GM23248 (cell line): ENCODE data around the gene CNIH2. TPM values are rescaled to one million over a fixed set of nuclear protein-coding genes. Genes with fewer than 3 reads are reported as not detected.
A peak's percentile ranks its signal among the peaks of the same experiment; 100 is the strongest.

Experiments
- DNase-seq: peaks from one replicate; pipeline ENCODE4 v3.0.0-alpha.2; 2015
- H2AFZ ChIP-seq: fragments of 200-600 bp; sonication (generic); 2 replicates; pipeline ENCODE4 v1.6.1; 2016; ENCODE audit warnings: antibody characterized with exemption
- H3F3A ChIP-seq: fragments of 200-600 bp; sonication (generic); 2 replicates; pipeline ENCODE4 v1.6.1; 2016; ENCODE audit warnings: mild to moderate bottlenecking, antibody characterized with exemption, mixed run types; ENCODE audit not compliant: insufficient read depth
- H3K27ac ChIP-seq: fragments of 200-600 bp; sonication (generic); 2 replicates; pipeline ENCODE4 v1.5.1; 2016; ENCODE audit warnings: mild to moderate bottlenecking
- H3K27me3 ChIP-seq: fragments of 200-600 bp; sonication (generic); replicated peaks from 2 replicates; pipeline ENCODE4 v1.6.1; 2016; ENCODE audit warnings: mild to moderate bottlenecking; ENCODE audit not compliant: insufficient read depth
- H3K36me3 ChIP-seq: fragments of 200-600 bp; sonication (generic); 2 replicates; pipeline ENCODE4 v1.6.1; 2016; ENCODE audit warnings: low read depth, mild to moderate bottlenecking
- H3K4me1 ChIP-seq: fragments of 200-600 bp; sonication (generic); 2 replicates; pipeline ENCODE4 v1.6.1; 2016; ENCODE audit warnings: mild to moderate bottlenecking; ENCODE audit not compliant: insufficient read depth
- H3K4me2 ChIP-seq: fragments of 200-600 bp; sonication (generic); one replicate; pipeline ENCODE4 v1.6.1; 2016; ENCODE audit warnings: mild to moderate bottlenecking; ENCODE audit not compliant: unreplicated experiment
- H3K4me3 ChIP-seq: fragments of 200-600 bp; sonication (generic); 2 replicates; pipeline ENCODE4 v1.5.1; 2016; ENCODE audit warnings: mild to moderate bottlenecking
- H3K79me2 ChIP-seq: fragments of 200-600 bp; sonication (generic); 2 replicates; pipeline ENCODE4 v1.6.1; 2016; ENCODE audit warnings: mild to moderate bottlenecking; ENCODE audit not compliant: insufficient read depth
- H3K9ac ChIP-seq: fragments of 200-600 bp; sonication (generic); 2 replicates; pipeline ENCODE4 v1.6.1; 2016; ENCODE audit warnings: mild to moderate bottlenecking
- H3K9me2 ChIP-seq: fragments of 200-600 bp; sonication (generic); 2 replicates; pipeline ENCODE4 v1.6.1; 2016; ENCODE audit warnings: mixed run types, mild to moderate bottlenecking, moderate library complexity; ENCODE audit not compliant: insufficient read depth
- H3K9me3 ChIP-seq: fragments of 200-600 bp; sonication (generic); one replicate; pipeline ENCODE4 v1.6.1; 2017; ENCODE audit warnings: low read depth
- H4K20me1 ChIP-seq: fragments of 200-600 bp; sonication (generic); 2 replicates; pipeline ENCODE4 v1.6.0; 2016; ENCODE audit not compliant: insufficient read depth
- EZH2 ChIP-seq: fragments of 200-600 bp; sonication (generic); IDR thresholded peaks from 2 replicates; pipeline ENCODE4 v1.6.1; 2018; ENCODE audit warnings: antibody characterized with exemption, mild to moderate bottlenecking; ENCODE audit not compliant: insufficient read depth, poor library complexity, severe bottlenecking
- EZH2phosphoT487 ChIP-seq: fragments of 200-600 bp; sonication (generic); IDR thresholded peaks from 2 replicates; pipeline ENCODE4 v1.6.1; 2018; ENCODE audit warnings: antibody characterized with exemption, moderate library complexity, mild to moderate bottlenecking, low read depth; ENCODE audit not compliant: insufficient read depth
- WGBS, 2 experiments: methylation state at CpG; one replicate each; pipeline ENCODE4 v1.1.6; 2015 to 2017; ENCODE audit warnings: low lambda C conversion rate in 2 of 2, low coverage in 1 of 2; ENCODE audit errors: missing lambda C conversion rate in 2 of 2; 5-methylcytosine and 5-hydroxymethylcytosine counted together
- in situ Hi-C: fragments of 300-500 bp; cut with MboI; formaldehyde crosslinking; loops from 2 replicates; pipeline ENCODE4 v1.15.0; 2020
- polyA plus RNA-seq: library from polyadenylated mRNA; unstranded; fragments of >200 nt; fragmentation: Nextera tagmentation; extraction: Ambion mirVana; gene quantifications from 2 replicates; pipeline ENCODE4 v1.2.1, GENCODE V29; 2016
- total RNA-seq: library from RNA; depleted of rRNA; stranded (reverse); fragments of >200 nt; shearing (Covaris generic); gene quantifications from 2 replicates; pipeline ENCODE4 v1.2.3, GENCODE V29; 2014

Gene CNIH2
- total and polyA plus RNA-seq, 2 experiments from 2014 or later: 0.50 to 1.4 TPM

DNA sequence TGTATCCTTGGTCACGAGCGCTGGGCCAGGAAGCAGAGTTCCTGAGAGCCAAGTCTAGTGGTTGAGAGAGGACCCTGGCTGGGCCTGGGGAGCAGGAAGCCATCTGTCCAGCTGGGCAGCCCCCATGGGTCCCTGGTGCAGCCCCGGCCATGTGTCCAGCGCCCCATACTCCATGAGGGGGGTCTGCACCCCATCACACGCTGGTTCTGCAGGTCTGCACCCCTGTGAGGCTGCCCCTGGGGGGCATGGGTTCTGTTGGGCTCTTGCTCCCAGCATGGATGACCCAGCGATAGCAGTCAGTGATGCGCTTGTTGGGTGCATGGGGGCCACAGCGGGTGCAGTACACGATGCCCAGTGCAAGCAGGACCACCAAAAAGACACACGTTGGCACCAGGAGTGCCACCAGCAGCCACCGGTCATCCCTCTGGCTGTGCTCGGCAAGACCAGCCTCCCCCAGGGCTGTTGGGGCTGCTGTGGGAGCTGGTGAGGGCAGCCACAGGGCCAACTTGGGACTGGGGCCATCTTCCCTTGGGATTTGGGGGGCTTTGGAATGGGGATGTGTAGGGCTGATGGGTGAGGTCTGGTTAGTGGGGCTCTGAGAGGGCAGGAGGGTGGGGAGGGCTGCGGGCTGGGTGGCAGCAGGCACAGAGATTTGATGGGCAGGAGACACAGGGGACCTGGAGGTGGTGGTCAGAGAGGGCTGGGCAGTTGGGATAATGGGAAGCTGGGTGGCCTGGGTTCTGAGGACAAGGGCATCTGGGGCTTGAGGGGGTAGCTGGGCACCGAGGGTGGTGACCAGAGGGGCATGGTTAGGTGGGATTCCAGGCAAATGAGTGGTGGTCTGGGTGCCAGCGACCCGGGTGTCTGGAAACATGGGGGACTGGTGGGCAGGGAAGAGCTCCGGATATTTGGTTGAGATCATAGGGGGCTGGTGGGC is 36.9 kb downstream of the CNIH2 start:
- H3K4me2 ChIP-seq: peak overlapping the region; percentile 97
- H3K36me3 ChIP-seq: no peaks in the 10 kb centered on the region
- peak; percentile 26 for DNase-seq
- peaks cover 22% of the 10 kb centered on the region for H3F3A ChIP-seq
- peaks cover 23% of the 10 kb centered on the region for H3K4me1 ChIP-seq
- peak overlapping the region; percentile 87 for H3K4me3 ChIP-seq
- WGBS, 2 experiments: 6 to 8% methylated on average over 17 of the region's 17 CpGs
- H4K20me1 ChIP-seq: no peaks in the 10 kb centered on the region
- H3K79me2 ChIP-seq: peaks cover 32% of the 10 kb centered on the region
- no peaks in the 10 kb centered on the region for H3K27me3 ChIP-seq
- no peak for TF ChIP-seq EZH2phosphoT487
- no peak for TF ChIP-seq EZH2
- in situ Hi-C loops: no loop called here
- H3K27ac ChIP-seq: peak overlapping the region; percentile 94
- peak overlapping the region; percentile 94 for H3K9ac ChIP-seq
- H3K9me2 ChIP-seq: no peaks in the 10 kb centered on the region
- H2AFZ ChIP-seq: no peak overlapping the region
- H3K9me3 ChIP-seq: no peaks in the 10 kb centered on the region

- H3K27me3 ChIP-seq: no peaks in the 10 kb centered on the region
- in situ Hi-C loops: no loop called here
- no peak for TF ChIP-seq EZH2
- TF ChIP-seq EZH2phosphoT487: no peak
- H3K9me2 ChIP-seq: no peaks in the 10 kb centered on the region
- WGBS, 2 experiments: 6 to 9% methylated on average over 12 to 13 of the region's 14 CpGs
- H2AFZ ChIP-seq: no peak overlapping the region
- peaks cover 32% of the 10 kb centered on the region for H3K79me2 ChIP-seq
- H3K4me3 ChIP-seq: peak overlapping the region; percentile 87
- H3K4me1 ChIP-seq: peaks cover 23% of the 10 kb centered on the region
- peak overlapping the region; percentile 97 for H3K4me2 ChIP-seq
- no peaks in the 10 kb centered on the region for H4K20me1 ChIP-seq
- peak overlapping the region; percentile 94 for H3K9ac ChIP-seq
- H3F3A ChIP-seq: peaks cover 20% of the 10 kb centered on the region
- no peaks in the 10 kb centered on the region for H3K36me3 ChIP-seq
- H3K9me3 ChIP-seq: no peaks in the 10 kb centered on the region
- DNase-seq: peak; percentile 64
- H3K27ac ChIP-seq: peak overlapping the region; percentile 94
These were observed 37.5 kb downstream of the CNIH2 start for GRCh38 chr11:66315498-66315885.

GRCh38 chr11:66315921-66316811 is 38.2 kb downstream of the CNIH2 start:
- 1 to 2% methylated on average over 31 to 50 of the region's 52 CpGs for WGBS, 2 experiments
- Histone ChIP-seq H3K9me2 (no peaks in the 10 kb centered on the region), H3K36me3 (no peaks in the 10 kb centered on the region), H3F3A (peaks cover 13% of the 10 kb centered on the region), H4K20me1 (no peaks in the 10 kb centered on the region), H3K4me1 (peaks cover 23% of the 10 kb centered on the region), H3K79me2 (peaks cover 32% of the 10 kb centered on the region), H2AFZ (no peak overlapping the region), H3K9ac (peak overlapping the region; percentile 94), H3K27me3 (no peaks in the 10 kb centered on the region), H3K4me3 (peak overlapping the region; percentile 87), H3K9me3 (no peaks in the 10 kb centered on the region), H3K4me2 (peak overlapping the region; percentile 97), H3K27ac (peak overlapping the region; percentile 94)
- no peak for TF ChIP-seq EZH2phosphoT487
- TF ChIP-seq EZH2: no peak
- peak; percentile 63 for DNase-seq
- in situ Hi-C loops: no loop called here

GRCh38 chr11:66316849-66317251 is 38.9 kb downstream of the CNIH2 start, which contains the start of gene CD248:
Gene CD248 (minus strand): TSS chr11:66317044. CDS start chr11:66317027, 17 bp downstream.
- Histone ChIP-seq H3K9ac (peak within 1 kb of the TSS; percentile 94), H3K79me2 (peaks cover 32% of the 10 kb centered on the region), H3K4me1 (peaks cover 25% of the 10 kb centered on the region), H3K9me3 (no peaks in the 10 kb centered on the region), H2AFZ (peak within 1 kb of the TSS; percentile 19; the same call in 1 of the 2 replicates), H3K9me2 (no peaks in the 10 kb centered on the region), H3F3A (peaks cover 15% of the 10 kb centered on the region), H3K36me3 (no peaks in the 10 kb centered on the region), H3K4me2 (peak within 1 kb of the TSS; percentile 97), H3K27me3 (no peaks in the 10 kb centered on the region), H3K4me3 (peak within 1 kb of the TSS; percentile 87), H4K20me1 (no peaks in the 10 kb centered on the region), H3K27ac (peak within 1 kb of the TSS; percentile 94)
- no peak for TF ChIP-seq EZH2
- TF ChIP-seq EZH2phosphoT487: no peak
- 0 to 2% methylated on average over 13 to 17 of the region's 29 CpGs for WGBS, 2 experiments
- peak; percentile 81 for DNase-seq
- in situ Hi-C loops: no loop called here
